CD14-positive monocyte (primary cell): Measurements from ENCODE around the gene GPM6B. TPM values are rescaled to one million over a fixed set of nuclear protein-coding genes. Genes with fewer than 3 reads are reported as not detected.

Experiments used
- DNase-seq, 3 donors: peaks; one replicate each; pipeline ENCODE4 v3.0.0-alpha.2; 2011 to 2022
- H2AFZ ChIP-seq: 2 replicates; pipeline ENCODE4 v1.6.0; 2012; ENCODE audit warnings: mild to moderate bottlenecking, low read depth, low read length, inconsistent platforms; ENCODE audit not compliant: insufficient read depth, poor library complexity, severe bottlenecking
- H3K27ac ChIP-seq, 2 donors: 1 replicate in 1 of 2; 2 replicates in 1 of 2; pipeline ENCODE4 v1.5.1; 2012 to 2013; ENCODE audit warnings: low read length in 2 of 2, control low read depth in 1 of 2, inconsistent platforms in 1 of 2, low read depth in 1 of 2, mild to moderate bottlenecking in 1 of 2
- H3K27me3 ChIP-seq, 2 donors: one replicate each; pipeline versions ENCODE4 v1.6.0 to v1.6.1; 2011 to 2013; ENCODE audit warnings: low read length in 2 of 2; ENCODE audit not compliant: control insufficient read depth in 2 of 2, insufficient read depth in 2 of 2
- H3K36me3 ChIP-seq, 2 donors: replicated peaks in 1 of 2; 1 replicate in 1 of 2; 2 replicates in 1 of 2; pipeline versions ENCODE4 v1.5.1 to v1.6.1; 2012 to 2013; ENCODE audit warnings: low read length in 2 of 2, control low read depth in 1 of 2, inconsistent platforms in 1 of 2, mild to moderate bottlenecking in 1 of 2; ENCODE audit not compliant: insufficient read depth in 2 of 2, control insufficient read depth in 1 of 2
- H3K4me1 ChIP-seq, 2 donors: 1 replicate in 1 of 2; 2 replicates in 1 of 2; pipeline versions ENCODE4 v1.5.1 to v1.6.1; 2012 to 2013; ENCODE audit warnings: low read length in 2 of 2, control low read depth in 1 of 2, inconsistent platforms in 1 of 2, mild to moderate bottlenecking in 1 of 2, moderate library complexity in 1 of 2; ENCODE audit not compliant: insufficient read depth in 2 of 2, control insufficient read depth in 1 of 2
- H3K4me2 ChIP-seq: replicated peaks from 2 replicates; pipeline ENCODE3; 2012; ENCODE audit warnings: low read length, moderate library complexity, mild to moderate bottlenecking; ENCODE audit not compliant: poor library complexity, severe bottlenecking; ENCODE audit errors: extremely low read depth
- H3K4me3 ChIP-seq, 3 experiments: fragments of 200-600 bp in 1 of 3; sonication (generic) in 1 of 3; replicated peaks in 1 of 3; 1 replicate in 2 of 3; 2 replicates in 1 of 3; pipeline ENCODE4 v1.5.1; 2011 to 2013; ENCODE audit warnings: low read length in 3 of 3, mild to moderate bottlenecking in 3 of 3, control low read depth in 2 of 3, low read depth in 2 of 3, inconsistent platforms in 1 of 3, moderate library complexity in 1 of 3
- H3K79me2 ChIP-seq: 2 replicates; pipeline ENCODE4 v1.6.0; 2012; ENCODE audit warnings: mild to moderate bottlenecking, control low read depth, inconsistent platforms, low read length, moderate library complexity; ENCODE audit not compliant: insufficient read depth
- H3K9ac ChIP-seq: 2 replicates; pipeline ENCODE4 v1.6.0; 2017; ENCODE audit warnings: low read length, mild to moderate bottlenecking; ENCODE audit not compliant: insufficient read depth, poor library complexity, severe bottlenecking
- H3K9me3 ChIP-seq, 2 donors: replicated peaks in 1 of 2; 1 replicate in 1 of 2; 2 replicates in 1 of 2; pipeline versions ENCODE4 v1.5.1 to v1.6.1; 2012 to 2013; ENCODE audit warnings: low read length in 2 of 2, control low read depth in 1 of 2; ENCODE audit not compliant: control insufficient read depth in 1 of 2, insufficient read depth in 1 of 2
- H4K20me1 ChIP-seq: 2 replicates; pipeline ENCODE4 v1.6.0; 2012; ENCODE audit warnings: mild to moderate bottlenecking, low read length, control low read depth, moderate library complexity; ENCODE audit not compliant: insufficient read depth
- H3K27ac Mint-ChIP-seq, 7 donors: one replicate each; pipeline ENCODE4 v1.8.0; 2020; ENCODE audit warnings: mild to moderate bottlenecking in 7 of 7, mixed read lengths in 7 of 7, moderate library complexity in 6 of 7, inconsistent platforms in 2 of 7
- H3K27me3 Mint-ChIP-seq, 3 donors: one replicate each; pipeline ENCODE4 v1.8.0; 2021 to 2022; ENCODE audit warnings: low read depth in 3 of 3, mild to moderate bottlenecking in 3 of 3, mixed read lengths in 3 of 3, moderate library complexity in 3 of 3, inconsistent platforms in 1 of 3
- H3K36me3 Mint-ChIP-seq, 2 donors: one replicate each; pipeline ENCODE4 v1.8.0; 2020; ENCODE audit warnings: mixed read lengths in 2 of 2, inconsistent platforms in 1 of 2, mild to moderate bottlenecking in 1 of 2
- H3K4me1 Mint-ChIP-seq: one replicate; pipeline ENCODE4 v1.8.0; 2020; ENCODE audit warnings: mild to moderate bottlenecking, mixed read lengths
- H3K4me3 Mint-ChIP-seq, 2 donors: one replicate each; pipeline ENCODE4 v1.8.0; 2020; ENCODE audit warnings: mild to moderate bottlenecking in 2 of 2, mixed read lengths in 2 of 2, moderate library complexity in 1 of 2
- H3K9me3 Mint-ChIP-seq, 7 donors: one replicate each; pipeline ENCODE4 v1.8.0; 2020 to 2022; ENCODE audit warnings: mixed read lengths in 7 of 7, mild to moderate bottlenecking in 6 of 7, moderate library complexity in 6 of 7, inconsistent platforms in 2 of 7
- WGBS: methylation state at CpG from one replicate; pipeline ENCODE4 v1.1.5; 2013; ENCODE audit warnings: missing lambda C conversion rate; ENCODE audit not compliant: insufficient coverage; 5-methylcytosine and 5-hydroxymethylcytosine counted together
- intact Hi-C, 2 donors: fragments of 100-400 bp; cut with micrococcal nuclease; formaldehyde crosslinking; loops; one replicate each; pipeline versions ENCODE4 v1.15.0 to v1.15.1; 2023
- polyA plus RNA-seq, 3 donors: library from polyadenylated mRNA; depleted of rRNA in 1 of 3; unstranded in 2 of 3; stranded (reverse) in 1 of 3; fragments of 300-500 nt in 2 of 3; fragments of >200 nt in 1 of 3; fragmentation: Illumina TruSeq in 2 of 3; gene quantifications; 1 replicate in 2 of 3; 2 replicates in 1 of 3; pipeline ENCODE4 v1.2.3, GENCODE V29; 2012 to 2021
- TF ChIP-seq, protein P1 (sequence below): fragments of 200-600 bp; IDR thresholded peaks from one replicate; pipeline ENCODE4 v1.8.0; 2022; ENCODE audit warnings: antibody characterized with exemption, mild to moderate bottlenecking

Gene GPM6B
- polyA plus RNA-seq, 3 donors, result not detected

DNA sequence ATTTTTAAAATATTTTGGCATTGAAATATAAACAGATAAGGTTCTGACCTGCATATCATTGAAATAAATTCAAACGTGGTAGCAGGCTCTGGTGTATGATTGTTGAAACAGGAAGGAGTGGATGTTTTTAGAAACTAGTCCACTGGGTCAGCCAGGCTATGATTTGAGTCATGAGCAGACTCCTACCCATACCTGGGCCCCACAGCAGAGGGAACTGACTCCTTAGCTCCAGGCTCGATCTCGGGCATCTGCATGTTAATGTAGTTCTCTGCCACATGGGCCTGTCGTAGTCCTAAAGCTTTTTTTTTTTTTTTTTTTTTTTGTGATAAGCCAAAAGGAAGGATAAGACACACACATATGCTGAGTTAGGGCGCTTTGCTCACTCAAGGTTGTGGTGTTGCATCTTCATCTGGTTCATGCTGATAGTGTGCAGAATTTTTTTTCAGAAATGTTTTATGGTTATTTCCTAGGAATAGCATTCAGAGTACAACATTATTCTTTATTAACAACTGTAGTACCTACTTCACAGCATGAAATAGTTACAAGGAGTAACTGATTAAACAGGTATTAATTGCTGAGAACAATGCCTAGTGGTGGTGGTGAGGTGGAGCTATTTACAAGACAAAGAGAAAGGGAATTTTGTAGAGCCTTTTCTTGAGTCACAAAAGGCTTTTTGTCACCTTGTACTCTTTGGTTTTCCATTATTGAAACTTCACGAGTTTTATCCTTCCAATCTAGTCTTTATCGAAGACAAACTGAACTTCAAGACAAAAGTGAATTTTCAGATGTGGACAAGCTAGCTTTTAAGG lies 55.1 kb downstream of the GPM6B start:
- H3K27ac ChIP-seq, result no peak overlapping the region
- Mint-ChIP-seq H3K36me3 (peaks cover 20 to 26% of the 10 kb centered on the region in 2 donors), H3K4me3 (no peak overlapping the region), H3K27me3 (peaks cover 0 to 5% (median 0%) of the 10 kb centered on the region in 3 donors), H3K9me3 (peaks cover 0 to 3% (median 0%) of the 10 kb centered on the region in 7 donors), H3K4me1 (peaks cover 64% of the 10 kb centered on the region), H3K27ac (peak overlapping the region in 1 of 7 donors; percentile 37)
- H3K27me3 ChIP-seq, result no peaks in the 10 kb centered on the region
- no peaks in the 10 kb centered on the region for H3K79me2 ChIP-seq
- no peak overlapping the region for H3K4me3 ChIP-seq
- peak; percentile 15 to 37 (median 26) for DNase-seq
- H3K9me3 ChIP-seq, result no peaks in the 10 kb centered on the region
- 0% methylated on average over 1 of the region's 7 CpGs for WGBS
- H2AFZ ChIP-seq, result no peak overlapping the region
- H3K36me3 ChIP-seq, result peaks cover 4 to 5% of the 10 kb centered on the region in 2 donors
- no peaks in the 10 kb centered on the region for H4K20me1 ChIP-seq
- intact Hi-C loops, result loop anchor here in 1 of 2 donors (10.0 kb wide), 1 partner anchor 273 kb away; no protein-coding TSS in a partner anchor
- peaks cover 61% of the 10 kb centered on the region in 2 donors for H3K4me1 ChIP-seq
- H3K4me2 ChIP-seq, result no peak overlapping the region
- TF ChIP-seq, protein P1, sequence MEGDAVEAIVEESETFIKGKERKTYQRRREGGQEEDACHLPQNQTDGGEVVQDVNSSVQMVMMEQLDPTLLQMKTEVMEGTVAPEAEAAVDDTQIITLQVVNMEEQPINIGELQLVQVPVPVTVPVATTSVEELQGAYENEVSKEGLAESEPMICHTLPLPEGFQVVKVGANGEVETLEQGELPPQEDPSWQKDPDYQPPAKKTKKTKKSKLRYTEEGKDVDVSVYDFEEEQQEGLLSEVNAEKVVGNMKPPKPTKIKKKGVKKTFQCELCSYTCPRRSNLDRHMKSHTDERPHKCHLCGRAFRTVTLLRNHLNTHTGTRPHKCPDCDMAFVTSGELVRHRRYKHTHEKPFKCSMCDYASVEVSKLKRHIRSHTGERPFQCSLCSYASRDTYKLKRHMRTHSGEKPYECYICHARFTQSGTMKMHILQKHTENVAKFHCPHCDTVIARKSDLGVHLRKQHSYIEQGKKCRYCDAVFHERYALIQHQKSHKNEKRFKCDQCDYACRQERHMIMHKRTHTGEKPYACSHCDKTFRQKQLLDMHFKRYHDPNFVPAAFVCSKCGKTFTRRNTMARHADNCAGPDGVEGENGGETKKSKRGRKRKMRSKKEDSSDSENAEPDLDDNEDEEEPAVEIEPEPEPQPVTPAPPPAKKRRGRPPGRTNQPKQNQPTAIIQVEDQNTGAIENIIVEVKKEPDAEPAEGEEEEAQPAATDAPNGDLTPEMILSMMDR, result no peak
- H3K9ac ChIP-seq, result no peak overlapping the region

DNA sequence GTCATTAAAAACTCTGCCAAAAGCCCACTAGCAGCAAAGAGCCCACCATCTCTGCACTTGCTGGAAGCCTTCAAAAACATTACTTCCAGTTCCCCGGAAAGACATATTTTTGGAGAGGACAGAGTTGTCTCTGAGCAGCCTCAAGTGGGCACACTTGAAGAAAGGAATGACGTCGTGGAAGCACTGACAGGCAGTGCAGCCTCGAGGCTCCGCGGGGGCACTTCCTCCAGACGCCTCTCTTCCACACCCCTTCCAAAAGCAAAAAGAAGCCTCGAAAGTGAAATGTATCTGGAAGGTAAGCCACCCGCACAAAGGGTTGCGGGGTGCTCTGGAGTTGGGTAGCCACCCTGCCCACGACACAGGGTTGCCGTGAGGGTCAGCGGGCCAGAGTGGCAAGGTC lies 56.5 kb downstream of the GPM6B start:
- no peaks in the 10 kb centered on the region for H3K27me3 ChIP-seq
- H3K27ac ChIP-seq, result peak overlapping the region in 1 of 2 donors; percentile 38
- peaks cover 5% of the 10 kb centered on the region in 2 donors for H3K36me3 ChIP-seq
- DNase-seq, result no peak
- no peak overlapping the region for H2AFZ ChIP-seq
- peak overlapping the region; percentile 23 for H3K4me2 ChIP-seq
- H3K4me1 Mint-ChIP-seq, result peaks cover 62% of the 10 kb centered on the region
- peak overlapping the region; percentile 1 to 79 (median 77) for H3K27ac Mint-ChIP-seq
- no peak overlapping the region for H3K9ac ChIP-seq
- TF ChIP-seq, protein P1, result no peak
- H3K4me3 ChIP-seq, result no peak overlapping the region
- intact Hi-C loops, result loop anchor here in 1 of 2 donors (10.0 kb wide), 1 partner anchor 274 kb away; no protein-coding TSS in a partner anchor
- peaks cover 0 to 5% (median 0%) of the 10 kb centered on the region in 3 donors for H3K27me3 Mint-ChIP-seq
- peaks cover 8 to 15% of the 10 kb centered on the region in 2 donors for H3K36me3 Mint-ChIP-seq
- no peaks in the 10 kb centered on the region for H3K79me2 ChIP-seq
- no peaks in the 10 kb centered on the region for H4K20me1 ChIP-seq
- no peaks in the 10 kb centered on the region for H3K9me3 Mint-ChIP-seq
- H3K4me3 Mint-ChIP-seq, result peak overlapping the region; percentile 34 to 35
- peaks cover 65 to 66% of the 10 kb centered on the region in 2 donors for H3K4me1 ChIP-seq
- no CpG with 5 or more reads among the region's 13 CpGs for WGBS
- H3K9me3 ChIP-seq, result no peaks in the 10 kb centered on the region
